Activated T-helper 2 cell treated with anti-CD3 and anti-CD28 coated beads, Interferon-gamma antibody, Interleukin-2, Interleukin-4, amounts not matched to agents 10 μg/mL and 5 μg/mL and 100 μg/mL, durations not matched to agents 14 hours and 24 hours and 36 hours (primary cell): ENCODE results near the gene GPR15. TPM values are rescaled to one million over a fixed set of nuclear protein-coding genes. Genes with fewer than 3 reads are reported as not detected.

Experiments used
- DNase-seq: peaks from one replicate; pipeline ENCODE4 v3.0.0; 2021; ENCODE audit warnings: low spot score
- H3K27ac Mint-ChIP-seq: one replicate; pipeline ENCODE4 v1.8.0; 2021; ENCODE audit warnings: mixed read lengths
- H3K27me3 Mint-ChIP-seq: one replicate; pipeline ENCODE4 v1.8.0; 2021; ENCODE audit warnings: low read depth, mixed read lengths
- H3K36me3 Mint-ChIP-seq: one replicate; pipeline ENCODE4 v1.8.0; 2021; ENCODE audit warnings: low read depth, mixed read lengths
- H3K4me1 Mint-ChIP-seq: one replicate; pipeline ENCODE4 v1.8.0; 2021; ENCODE audit warnings: low read depth, mixed read lengths
- H3K4me3 Mint-ChIP-seq: one replicate; pipeline ENCODE4 v1.8.0; 2021; ENCODE audit warnings: low read depth, mild to moderate bottlenecking, moderate library complexity, mixed read lengths
- H3K9me3 Mint-ChIP-seq: one replicate; pipeline ENCODE4 v1.8.0; 2021; ENCODE audit warnings: mixed read lengths
- intact Hi-C: fragments of 100-400 bp; cut with micrococcal nuclease; formaldehyde crosslinking; loops from one replicate; pipeline ENCODE4 v1.15.1; 2023
- total RNA-seq: library from RNA; stranded (reverse); gene quantifications from 2 replicates; pipeline ENCODE4 v1.2.3, GENCODE V29; 2022

Gene GPR15
- 10.0 and 10.5 TPM in 2 replicates for total RNA-seq

GRCh38 chr3:98531622-98532274, at the start of gene GPR15:
GPR15 (plus strand) TSS chr3:98531978; CDS start chr3:98532034, 56 bp downstream.
- intact Hi-C loops: no loop called here
- H3K36me3 Mint-ChIP-seq: peaks cover 53% of the 10 kb centered on the region
- no peaks in the 10 kb centered on the region for H3K27me3 Mint-ChIP-seq
- peaks cover 64% of the 10 kb centered on the region for H3K4me1 Mint-ChIP-seq
- H3K4me3 Mint-ChIP-seq: peak within 1 kb of the TSS; percentile 72
- no peaks in the 10 kb centered on the region for H3K9me3 Mint-ChIP-seq
- peak within 1 kb of the TSS; percentile 59 for H3K27ac Mint-ChIP-seq
- no peak for DNase-seq

- peaks cover 47% of the 10 kb centered on the region for H3K9me3 Mint-ChIP-seq
- peaks cover 5% of the 10 kb centered on the region for H3K27me3 Mint-ChIP-seq
- H3K27ac Mint-ChIP-seq: no peak overlapping the region
- H3K4me3 Mint-ChIP-seq: no peak overlapping the region
- H3K36me3 Mint-ChIP-seq: no peaks in the 10 kb centered on the region
- DNase-seq: no peak
- peaks cover 6% of the 10 kb centered on the region for H3K4me1 Mint-ChIP-seq
- intact Hi-C loops: no loop called here
Measured at GRCh38 chr3:98482717-98483482, 48.9 kb upstream of the GPR15 start.

- Mint-ChIP-seq H3K27ac (no peak overlapping the region), H3K27me3 (peaks cover 11% of the 10 kb centered on the region), H3K4me1 (peaks cover 6% of the 10 kb centered on the region), H3K9me3 (peaks cover 53% of the 10 kb centered on the region), H3K4me3 (no peak overlapping the region), H3K36me3 (no peaks in the 10 kb centered on the region)
- DNase-seq: no peak
- intact Hi-C loops: no loop called here
Measured at GRCh38 chr3:98483626-98484025, 48.2 kb upstream of the GPR15 start.

GRCh38 chr3:98497381-98497780, 34.4 kb upstream of the GPR15 start, which contains the start of gene OR5K2:
OR5K2 (plus strand) TSS chr3:98497681; CDS start chr3:98497681, 0 bp downstream.
- H3K36me3 Mint-ChIP-seq: peaks cover 12% of the 10 kb centered on the region
- no peaks in the 10 kb centered on the region for H3K9me3 Mint-ChIP-seq
- H3K27ac Mint-ChIP-seq: no peak within 1 kb of the TSS
- H3K27me3 Mint-ChIP-seq: peaks cover 22% of the 10 kb centered on the region
- DNase-seq: no peak
- peaks cover 5% of the 10 kb centered on the region for H3K4me1 Mint-ChIP-seq
- intact Hi-C loops: no loop called here
- no peak within 1 kb of the TSS for H3K4me3 Mint-ChIP-seq

- intact Hi-C loops: no loop called here
- Mint-ChIP-seq H3K9me3 (no peaks in the 10 kb centered on the region), H3K36me3 (peaks cover 24% of the 10 kb centered on the region), H3K4me1 (peaks cover 15% of the 10 kb centered on the region), H3K4me3 (no peak overlapping the region), H3K27ac (no peak overlapping the region), H3K27me3 (peaks cover 3% of the 10 kb centered on the region)
- DNase-seq: no peak
Measured at GRCh38 chr3:98500019-98500418, 31.8 kb upstream of the GPR15 start.

GRCh38 chr3:98501270-98501669, 30.5 kb upstream of the GPR15 start:
- H3K36me3 Mint-ChIP-seq: peaks cover 28% of the 10 kb centered on the region
- intact Hi-C loops: no loop called here
- H3K27me3 Mint-ChIP-seq: no peaks in the 10 kb centered on the region
- H3K27ac Mint-ChIP-seq: no peak overlapping the region
- DNase-seq: no peak
- H3K4me3 Mint-ChIP-seq: no peak overlapping the region
- H3K9me3 Mint-ChIP-seq: no peaks in the 10 kb centered on the region
- H3K4me1 Mint-ChIP-seq: peaks cover 15% of the 10 kb centered on the region

- H3K27ac Mint-ChIP-seq: no peak overlapping the region
- peaks cover 15% of the 10 kb centered on the region for H3K4me1 Mint-ChIP-seq
- peaks cover 36% of the 10 kb centered on the region for H3K36me3 Mint-ChIP-seq
- no peak overlapping the region for H3K4me3 Mint-ChIP-seq
- intact Hi-C loops: no loop called here
- no peaks in the 10 kb centered on the region for H3K27me3 Mint-ChIP-seq
- H3K9me3 Mint-ChIP-seq: no peaks in the 10 kb centered on the region
- no peak for DNase-seq
Measured at GRCh38 chr3:98501863-98502576, 29.8 kb upstream of the GPR15 start.

GRCh38 chr3:98504539-98504938, 27.2 kb upstream of the GPR15 start:
- H3K4me3 Mint-ChIP-seq: no peak overlapping the region
- no peak overlapping the region for H3K27ac Mint-ChIP-seq
- no peaks in the 10 kb centered on the region for H3K9me3 Mint-ChIP-seq
- no peaks in the 10 kb centered on the region for H3K27me3 Mint-ChIP-seq
- H3K36me3 Mint-ChIP-seq: peaks cover 53% of the 10 kb centered on the region
- peaks cover 28% of the 10 kb centered on the region for H3K4me1 Mint-ChIP-seq
- DNase-seq: no peak
- intact Hi-C loops: no loop called here

GRCh38 chr3:98508582-98508981, 23.2 kb upstream of the GPR15 start:
- intact Hi-C loops: no loop called here
- H3K27me3 Mint-ChIP-seq: no peaks in the 10 kb centered on the region
- no peaks in the 10 kb centered on the region for H3K9me3 Mint-ChIP-seq
- peaks cover 69% of the 10 kb centered on the region for H3K36me3 Mint-ChIP-seq
- DNase-seq: no peak
- H3K4me3 Mint-ChIP-seq: no peak overlapping the region
- H3K27ac Mint-ChIP-seq: peak overlapping the region; percentile 12
- peaks cover 27% of the 10 kb centered on the region for H3K4me1 Mint-ChIP-seq

GRCh38 chr3:98512576-98512975, 19.2 kb upstream of the GPR15 start:
- no peaks in the 10 kb centered on the region for H3K27me3 Mint-ChIP-seq
- H3K9me3 Mint-ChIP-seq: no peaks in the 10 kb centered on the region
- peaks cover 53% of the 10 kb centered on the region for H3K4me1 Mint-ChIP-seq
- intact Hi-C loops: no loop called here
- H3K27ac Mint-ChIP-seq: no peak overlapping the region
- H3K4me3 Mint-ChIP-seq: no peak overlapping the region
- peaks cover 89% of the 10 kb centered on the region for H3K36me3 Mint-ChIP-seq
- DNase-seq: no peak

- Mint-ChIP-seq H3K27me3 (no peaks in the 10 kb centered on the region), H3K27ac (no peak overlapping the region), H3K4me3 (no peak overlapping the region), H3K36me3 (peaks cover 91% of the 10 kb centered on the region), H3K4me1 (peaks cover 52% of the 10 kb centered on the region), H3K9me3 (no peaks in the 10 kb centered on the region)
- intact Hi-C loops: no loop called here
- no peak for DNase-seq
Measured at GRCh38 chr3:98513091-98513511, 18.7 kb upstream of the GPR15 start.

- Mint-ChIP-seq H3K9me3 (no peaks in the 10 kb centered on the region), H3K27ac (peak overlapping the region; percentile 5), H3K4me3 (no peak overlapping the region), H3K4me1 (peaks cover 52% of the 10 kb centered on the region), H3K27me3 (no peaks in the 10 kb centered on the region), H3K36me3 (peaks cover 91% of the 10 kb centered on the region)
- intact Hi-C loops: no loop called here
- no peak for DNase-seq
Measured at GRCh38 chr3:98513736-98514135, 18.0 kb upstream of the GPR15 start.

GRCh38 chr3:98514948-98515347, 16.8 kb upstream of the GPR15 start:
- Mint-ChIP-seq H3K27ac (no peak overlapping the region), H3K4me1 (peaks cover 58% of the 10 kb centered on the region), H3K9me3 (no peaks in the 10 kb centered on the region), H3K36me3 (peaks cover 93% of the 10 kb centered on the region), H3K27me3 (no peaks in the 10 kb centered on the region), H3K4me3 (no peak overlapping the region)
- intact Hi-C loops: no loop called here
- no peak for DNase-seq
